Testis (tissue), 3 donors: ENCODE data around the gene NBDY. TPM values are rescaled to one million over a fixed set of nuclear protein-coding genes. Genes with fewer than 3 reads are reported as not detected.
A peak's percentile ranks its signal among the peaks of the same experiment; 100 is the strongest.
"Not testable (repeated sequence)": the region's sequence is repeated elsewhere in the genome, so short reads cannot be mapped to it uniquely, and the experiment has no call there.

Experiments used
- DNase-seq: peaks from one replicate; pipeline ENCODE4 v3.0.0-alpha.2; 2019
- H3K27ac ChIP-seq, 2 donors: fragments of 200-600 bp; sonication (generic); one replicate each; pipeline ENCODE4 v1.5.1; 2019
- H3K27me3 ChIP-seq: fragments of 200-600 bp; sonication (generic); one replicate; pipeline ENCODE4 v1.5.1; 2019
- H3K36me3 ChIP-seq: fragments of 200-600 bp; sonication (generic); one replicate; pipeline ENCODE4 v1.5.1; 2017; ENCODE audit warnings: low read depth; ENCODE audit errors: missing control alignments
- H3K4me1 ChIP-seq: fragments of 200-600 bp; sonication (generic); one replicate; pipeline ENCODE4 v1.5.1; 2019
- H3K4me3 ChIP-seq, 2 donors: fragments of 200-600 bp; sonication (generic); one replicate each; pipeline ENCODE4 v1.5.1; 2017 to 2019
- H3K9me3 ChIP-seq: fragments of 200-600 bp; sonication (generic); one replicate; pipeline ENCODE4 v1.5.1; 2017
- CTCF ChIP-seq, 3 experiments: fragments of 450-650 bp in 2 of 3; fragments of 200-600 bp in 1 of 3; sonication (generic) in 1 of 3; IDR thresholded peaks; one replicate each; pipeline ENCODE4 v1.5.1; 2016 to 2019; ENCODE audit warnings: antibody characterized with exemption in 3 of 3, mild to moderate bottlenecking in 2 of 3, moderate library complexity in 1 of 3
- POLR2A ChIP-seq: fragments of 450-650 bp; IDR thresholded peaks from one replicate; pipeline ENCODE4 v1.6.1; 2017; ENCODE audit warnings: antibody characterized with exemption, mild to moderate bottlenecking, moderate library complexity
- WGBS, 2 donors: methylation state at CpG; one replicate each; pipeline ENCODE4 v1.1.5; 2018; 5-methylcytosine and 5-hydroxymethylcytosine counted together
- intact Hi-C: fragments of 100-400 bp; cut with DNase I; formaldehyde crosslinking; loops from one replicate; pipeline ENCODE4 v1.15.1; 2023; ENCODE audit warnings: low total_unique reads
- polyA plus RNA-seq: library from polyadenylated mRNA; stranded (reverse); fragments of 350-450 nt; fragmentation: Illumina TruSeq; extraction: RNeasy Lipid Tissue Mini Kit (QIAGEN cat#74804); gene quantifications from one replicate; pipeline ENCODE4 v1.2.3, GENCODE V29; 2014; ENCODE audit warnings: low read depth, low replicate concordance; ENCODE audit not compliant: insufficient read depth
- total RNA-seq, 2 donors: library from RNA; depleted of rRNA; stranded (reverse); fragments of >200 nt; gene quantifications; one replicate each; pipeline ENCODE4 v1.2.3, GENCODE V29; 2016

NBDY gene
- total and polyA plus RNA-seq, 3 donors from 2014 or later: 26.1 to 33.1 (median 30.9) TPM

GRCh38 chrX:56764153-56764974, 35.3 kb downstream of the NBDY start:
- Histone ChIP-seq H3K4me3 (no peak overlapping the region), H3K36me3 (no peaks in the 10 kb centered on the region), H3K9me3 (no peaks in the 10 kb centered on the region), H3K4me1 (no peaks in the 10 kb centered on the region), H3K27ac (no peak overlapping the region), H3K27me3 (no peaks in the 10 kb centered on the region)
- peak; percentile 45 for DNase-seq
- WGBS, 2 donors: 29 to 68% methylated on average over 3 to 16 of the region's 20 CpGs
- TF ChIP-seq POLR2A: no peak
- peak in 2 of 3 experiments; percentile 21 to 43 for TF ChIP-seq CTCF (IDR thresholded peaks at IDR 0.05)
- intact Hi-C loops: no loop called here

- DNase-seq: no peak
- no peaks in the 10 kb centered on the region for H3K4me1 ChIP-seq
- no peaks in the 10 kb centered on the region for H3K36me3 ChIP-seq
- no peak for TF ChIP-seq CTCF (IDR thresholded peaks at IDR 0.05)
- TF ChIP-seq POLR2A: no peak
- intact Hi-C loops: no loop called here
- H3K27me3 ChIP-seq: no peaks in the 10 kb centered on the region
- H3K4me3 ChIP-seq: no peak overlapping the region
- H3K27ac ChIP-seq: no peak overlapping the region
- no peaks in the 10 kb centered on the region for H3K9me3 ChIP-seq
- 44 to 47% methylated on average over 15 of the region's 15 CpGs for WGBS, 2 donors
These were observed 36.1 kb downstream of the NBDY start for GRCh38 chrX:56764975-56765791.

- DNase-seq: no peak
- Histone ChIP-seq H3K9me3 (no peaks in the 10 kb centered on the region), H3K27ac (no peak overlapping the region), H3K27me3 (no peaks in the 10 kb centered on the region), H3K36me3 (no peaks in the 10 kb centered on the region), H3K4me1 (no peaks in the 10 kb centered on the region), H3K4me3 (no peak overlapping the region)
- WGBS, 2 donors: 52 to 61% methylated on average over 7 to 8 of the region's 8 CpGs
- no peak for TF ChIP-seq POLR2A
- no peak for TF ChIP-seq CTCF (IDR thresholded peaks at IDR 0.05)
- intact Hi-C loops: no loop called here
These were observed 36.9 kb downstream of the NBDY start for GRCh38 chrX:56765811-56766553.

GRCh38 chrX:56766554-56767347, 37.7 kb downstream of the NBDY start:
- 79 to 85% methylated on average over 10 to 14 of the region's 16 CpGs for WGBS, 2 donors
- Histone ChIP-seq H3K27ac (no peak overlapping the region), H3K9me3 (no peaks in the 10 kb centered on the region), H3K36me3 (no peaks in the 10 kb centered on the region), H3K4me1 (no peaks in the 10 kb centered on the region), H3K4me3 (no peak overlapping the region), H3K27me3 (no peaks in the 10 kb centered on the region)
- DNase-seq: no peak
- intact Hi-C loops: no loop called here
- no peak for TF ChIP-seq CTCF (IDR thresholded peaks at IDR 0.05)
- no peak for TF ChIP-seq POLR2A

- H3K4me1 ChIP-seq, H3K27ac ChIP-seq, intact Hi-C loops, H3K36me3 ChIP-seq, H3K4me3 ChIP-seq, DNase-seq, H3K9me3 ChIP-seq, H3K27me3 ChIP-seq: not testable (repeated sequence)
- 80% methylated on average over 22 of the region's 45 CpGs; no CpG with 5 or more reads in 1 of the 2 donors for WGBS, 2 donors
These were observed 38.5 kb downstream of the NBDY start for GRCh38 chrX:56767348-56768119.

- H3K27ac ChIP-seq, DNase-seq, H3K4me3 ChIP-seq, H3K4me1 ChIP-seq, H3K27me3 ChIP-seq, intact Hi-C loops, H3K36me3 ChIP-seq, H3K9me3 ChIP-seq: not testable (repeated sequence)
- no CpG with 5 or more reads among the region's 24 CpGs for WGBS, 2 donors
These were observed 39.1 kb downstream of the NBDY start for GRCh38 chrX:56768120-56768660.
